Stimulated activated CD4-positive, alpha-beta T cell treated with anti-CD3 and anti-CD28 coated beads, TNF-alpha, amount 100 ng/mL, for 24 hours (primary cell): Measurements from ENCODE around the gene ATG2B.
"Not testable (repeated sequence)": the region's sequence is repeated elsewhere in the genome, so short reads cannot be mapped to it uniquely, and the experiment has no call there.

ENCODE experiments used
- DNase-seq, 3 experiments: peaks; one replicate each; pipeline ENCODE4 v3.0.0-alpha.2; 2020; ENCODE audit warnings: low read depth in 3 of 3

The ATG2B gene

GRCh38 chr14:96252999-96253539, 110.1 kb downstream of the ATG2B start:
- DNase-seq: no peak

- DNase-seq: no peak
These were observed 110.7 kb downstream of the ATG2B start for GRCh38 chr14:96252323-96252998.

- no peak for DNase-seq
These were observed 111.4 kb downstream of the ATG2B start for GRCh38 chr14:96251656-96252155.

DNA sequence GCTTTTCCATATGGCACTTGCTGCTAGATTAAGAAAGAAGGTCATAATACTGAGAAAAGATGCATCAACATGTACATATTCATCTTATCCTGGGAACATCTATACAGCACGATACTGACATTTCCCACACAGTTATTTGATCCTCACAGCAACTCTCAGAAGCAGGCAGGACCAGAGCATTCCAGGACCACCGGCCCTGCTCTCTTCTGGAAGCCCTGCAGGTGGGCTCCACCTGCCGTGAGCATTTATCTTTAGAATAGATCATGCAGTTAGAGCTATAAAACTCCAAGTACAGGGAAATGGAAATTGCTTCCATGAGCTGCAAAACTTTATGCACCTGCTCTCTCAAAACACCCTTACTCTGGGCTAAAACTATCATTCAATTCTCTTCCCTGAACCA, 112.7 kb downstream of the ATG2B start:
- no peak for DNase-seq

GRCh38 chr14:96249029-96249428, 114.1 kb downstream of the ATG2B start:
- no peak for DNase-seq

- DNase-seq: no peak
These were observed 116.1 kb downstream of the ATG2B start for GRCh38 chr14:96247031-96247430.

DNA sequence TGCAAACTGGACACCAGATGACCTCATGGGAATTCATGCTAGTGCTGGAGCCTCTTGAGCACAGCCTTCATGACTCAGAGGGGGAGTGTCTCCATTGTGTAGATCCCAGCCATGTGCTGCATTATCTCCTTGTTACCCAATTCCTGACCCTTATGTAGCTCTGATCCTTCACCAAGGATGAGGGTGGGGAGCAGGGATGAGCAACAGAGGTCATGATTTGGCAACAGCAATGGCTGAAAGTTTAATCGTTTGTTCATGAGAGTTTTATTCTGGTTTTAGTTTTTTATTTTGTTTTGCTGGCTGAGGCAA, 116.6 kb downstream of the ATG2B start:
- no peak for DNase-seq

GRCh38 chr14:96245710-96246538, 117.2 kb downstream of the ATG2B start:
- DNase-seq: no peak

- DNase-seq: not testable (repeated sequence)
These were observed 118.1 kb downstream of the ATG2B start for GRCh38 chr14:96245074-96245473.

DNA sequence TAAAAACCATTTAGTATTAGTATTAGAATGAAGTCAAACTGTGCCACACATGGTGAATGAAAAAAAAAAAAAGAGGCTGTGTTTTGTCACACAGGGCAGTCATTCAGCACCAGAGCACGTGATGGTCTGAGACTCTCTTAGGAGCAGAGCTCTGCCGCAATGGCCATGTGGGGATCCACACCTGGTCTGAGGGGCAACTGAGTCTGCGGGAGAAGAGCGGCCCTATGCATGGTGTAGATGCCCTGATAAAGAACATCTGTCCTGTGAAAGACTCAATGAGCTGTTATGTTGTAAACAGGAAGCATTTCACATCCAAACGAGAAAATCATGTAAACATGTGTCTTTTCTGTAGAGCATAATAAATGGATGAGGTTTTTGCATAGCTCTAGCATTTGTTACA, 119.4 kb downstream of the ATG2B start:
- no peak for DNase-seq

GRCh38 chr14:96242126-96242525, 121.0 kb downstream of the ATG2B start:
- no peak for DNase-seq

- no peak for DNase-seq
These were observed 122.5 kb downstream of the ATG2B start for GRCh38 chr14:96240641-96241040.

DNA sequence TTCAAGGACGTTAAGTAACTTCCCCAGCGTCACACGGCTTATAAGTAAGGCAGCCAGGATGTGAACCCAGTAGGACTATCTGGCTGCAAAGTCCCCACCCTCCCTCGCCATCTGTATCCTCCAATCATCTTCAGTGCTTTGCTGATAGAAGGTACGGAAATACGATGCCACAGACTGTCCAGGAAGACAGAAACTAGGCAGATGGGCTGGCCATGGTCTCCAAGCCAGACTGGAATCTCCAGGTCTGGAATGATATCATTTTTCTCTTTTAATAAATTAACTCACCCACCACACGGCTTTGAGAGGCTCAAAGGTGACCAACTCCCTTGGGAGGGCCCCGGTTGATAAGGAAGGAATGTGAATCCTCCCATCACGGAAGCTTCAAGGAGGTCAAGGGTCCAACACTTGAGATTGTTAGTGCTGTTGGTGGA, 123.4 kb downstream of the ATG2B start:
- no peak for DNase-seq

GRCh38 chr14:96238676-96239265, 124.4 kb downstream of the ATG2B start:
- DNase-seq: no peak

DNA sequence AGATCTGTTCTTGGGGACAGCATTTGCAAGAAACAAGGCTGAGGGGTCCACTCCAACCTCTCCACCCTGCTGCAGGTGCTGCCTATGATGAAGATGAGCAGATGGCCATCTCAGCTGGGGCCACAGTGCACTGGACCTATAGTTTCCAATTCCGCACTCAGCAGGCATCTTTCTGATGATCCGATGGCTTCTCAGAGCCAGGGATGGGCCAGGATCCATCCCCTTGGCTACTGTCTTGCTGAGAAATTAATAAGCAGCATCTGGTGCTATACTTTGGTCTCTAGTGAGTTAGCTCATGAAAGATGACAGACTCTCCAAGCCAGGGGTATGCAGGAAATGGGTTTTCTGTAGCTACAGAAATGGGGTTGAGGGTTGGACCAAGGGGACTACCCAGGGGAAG, 125.5 kb downstream of the ATG2B start:
- no peak for DNase-seq

DNA sequence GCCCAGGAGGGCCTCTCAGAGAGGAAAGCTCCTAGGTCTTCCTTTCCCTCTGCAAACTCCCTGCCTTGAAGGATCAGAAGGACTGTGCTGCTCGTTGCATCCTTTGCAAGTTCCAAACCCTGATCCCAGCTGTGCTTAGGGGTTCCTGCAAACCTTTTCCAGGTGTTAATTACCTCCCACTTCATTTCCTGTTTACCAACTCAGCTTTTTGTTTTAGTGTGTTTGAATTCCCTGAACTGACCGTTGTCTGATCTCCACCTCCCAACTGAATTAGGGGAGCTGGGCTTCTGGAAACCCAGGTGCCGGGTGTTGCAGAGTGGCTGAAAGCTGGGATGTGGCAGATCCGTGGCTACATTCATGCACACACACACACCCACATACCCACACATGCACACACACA, 127.7 kb downstream of the ATG2B start:
- DNase-seq: no peak

- DNase-seq: no peak
These were observed 129.5 kb downstream of the ATG2B start for GRCh38 chr14:96233661-96234060.

DNA sequence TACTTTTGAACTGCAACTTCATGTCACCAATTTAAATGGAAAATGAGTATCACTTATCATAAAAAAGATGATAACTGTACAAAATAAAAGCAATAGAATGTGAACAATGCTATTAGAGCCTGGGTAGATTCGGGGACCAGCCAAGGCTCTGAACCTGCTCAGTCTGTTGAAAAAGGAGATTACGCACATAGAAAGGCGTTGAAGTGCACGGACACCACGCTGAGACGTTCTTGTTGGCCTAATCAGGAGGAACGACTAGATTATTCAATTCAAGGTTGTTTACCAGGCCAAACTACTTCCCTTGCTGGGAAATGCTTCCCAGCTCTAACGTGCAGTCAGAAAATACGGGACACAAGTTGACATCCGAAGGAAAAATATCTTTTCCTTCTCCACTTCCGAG, 130.6 kb downstream of the ATG2B start:
- DNase-seq: no peak

DNA sequence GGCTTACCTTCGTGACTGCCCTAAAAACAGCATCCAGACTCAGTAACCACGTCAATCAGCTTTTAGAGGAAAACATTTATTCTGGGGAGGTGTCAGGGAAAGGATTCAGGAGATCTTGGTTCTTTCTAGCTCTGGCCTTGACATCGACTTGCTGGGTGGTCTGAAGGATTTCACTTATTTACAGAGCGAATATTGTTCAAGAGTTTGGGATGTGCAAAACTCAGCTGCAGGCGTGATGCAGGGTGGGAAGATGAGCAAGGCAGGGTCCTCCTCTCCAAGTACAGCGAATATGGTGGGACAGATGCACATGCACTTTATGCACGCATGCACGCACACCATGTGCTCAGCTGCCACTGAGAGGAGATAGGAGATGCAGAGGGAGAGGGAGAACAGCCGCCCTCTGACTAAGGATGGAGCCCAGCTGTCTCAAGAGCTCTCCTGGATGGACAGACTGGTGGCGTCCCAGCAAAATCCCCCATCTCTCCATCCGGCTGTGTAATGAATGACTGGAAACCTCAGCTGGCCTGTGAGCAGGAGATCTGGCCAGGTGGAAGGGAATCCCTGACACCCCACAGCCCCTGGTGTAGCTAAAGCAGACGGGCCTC, 131.5 kb downstream of the ATG2B start:
- no peak for DNase-seq

DNA sequence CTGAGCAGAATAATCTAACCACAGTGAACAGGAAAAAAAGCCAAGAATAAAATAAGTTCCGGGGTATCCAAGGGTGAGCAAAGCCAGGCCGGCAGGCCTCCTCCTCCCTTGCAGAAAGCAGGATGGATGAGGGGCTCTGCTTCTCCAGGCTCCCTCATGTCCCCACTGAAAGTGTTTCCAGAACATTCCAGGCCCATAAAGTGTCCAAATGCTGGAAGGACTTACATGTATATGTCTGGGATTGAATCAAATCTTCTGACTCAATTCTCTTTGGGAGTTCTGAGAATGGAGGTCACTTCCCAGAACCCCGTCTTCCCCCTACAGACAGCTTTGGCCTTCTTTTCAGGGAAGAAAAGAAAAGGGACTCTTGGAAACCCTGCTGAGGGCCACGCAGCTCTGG, 132.1 kb downstream of the ATG2B start:
- no peak for DNase-seq

DNA sequence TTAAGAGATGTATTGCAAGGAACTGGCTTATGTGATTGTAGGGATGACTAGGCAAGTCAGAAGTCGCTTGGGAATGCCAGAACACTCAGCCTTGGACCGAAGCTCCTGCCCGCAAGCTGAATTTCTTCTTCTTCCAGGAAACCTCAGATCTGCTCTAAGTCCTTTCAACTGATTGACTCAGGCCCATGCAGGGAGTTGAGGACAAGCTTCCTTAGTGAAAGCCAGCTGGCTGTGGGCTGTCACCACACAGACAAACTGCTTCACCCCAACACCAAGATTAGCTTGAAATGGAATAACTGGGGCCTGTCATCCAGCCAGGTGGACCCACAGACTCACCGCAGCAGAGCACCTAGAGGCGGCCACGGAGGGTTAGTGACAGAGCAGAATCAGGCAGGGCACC, 133.8 kb downstream of the ATG2B start:
- no peak for DNase-seq
